Activated T-cell treated with anti-CD3 and anti-CD28 coated beads for 48 hours (primary cell): ENCODE data around the gene LRRTM4.

ENCODE experiments used
- DNase-seq: peaks from one replicate; pipeline ENCODE4 v3.0.0-alpha.2; 2020; ENCODE audit warnings: low read depth

LRRTM4 gene

GRCh38 chr2:77470096-77470495 lies 52.1 kb downstream of the LRRTM4 start:
- no peak for DNase-seq

GRCh38 chr2:77469106-77469505 lies 53.1 kb downstream of the LRRTM4 start:
- no peak for DNase-seq

GRCh38 chr2:77459840-77460239 lies 62.3 kb downstream of the LRRTM4 start:
- no peak for DNase-seq

- no peak for DNase-seq
Measured at GRCh38 chr2:77458216-77458615, 64.0 kb downstream of the LRRTM4 start.

GRCh38 chr2:77457665-77458064 lies 64.5 kb downstream of the LRRTM4 start:
- no peak for DNase-seq

- DNase-seq, result no peak
Measured at GRCh38 chr2:77443076-77443475, 79.1 kb downstream of the LRRTM4 start.

GRCh38 chr2:77434880-77435279 lies 87.3 kb downstream of the LRRTM4 start:
- no peak for DNase-seq

GRCh38 chr2:77428946-77429345 lies 93.2 kb downstream of the LRRTM4 start:
- no peak for DNase-seq

GRCh38 chr2:77421971-77422370 lies 100.2 kb downstream of the LRRTM4 start:
- DNase-seq, result no peak

GRCh38 chr2:77418537-77418936 lies 103.6 kb downstream of the LRRTM4 start:
- no peak for DNase-seq

GRCh38 chr2:77404189-77404588 lies 118.0 kb downstream of the LRRTM4 start:
- DNase-seq, result no peak

GRCh38 chr2:77398970-77399600 lies 123.1 kb downstream of the LRRTM4 start:
- DNase-seq, result no peak

GRCh38 chr2:77397763-77398162 lies 124.4 kb downstream of the LRRTM4 start:
- no peak for DNase-seq

- DNase-seq, result no peak
Measured at GRCh38 chr2:77395011-77395410, 127.2 kb downstream of the LRRTM4 start.

- DNase-seq, result no peak
Measured at GRCh38 chr2:77391119-77391518, 131.1 kb downstream of the LRRTM4 start.

GRCh38 chr2:77387324-77387723 lies 134.9 kb downstream of the LRRTM4 start:
- DNase-seq, result no peak

- no peak for DNase-seq
Measured at GRCh38 chr2:77372636-77373035, 149.5 kb downstream of the LRRTM4 start.

- no peak for DNase-seq
Measured at GRCh38 chr2:77370511-77370910, 151.7 kb downstream of the LRRTM4 start.

- no peak for DNase-seq
Measured at GRCh38 chr2:77363277-77363676, 158.9 kb downstream of the LRRTM4 start.

GRCh38 chr2:77348821-77349220 lies 173.4 kb downstream of the LRRTM4 start:
- DNase-seq, result no peak

GRCh38 chr2:77336013-77336412 lies 186.2 kb downstream of the LRRTM4 start:
- DNase-seq, result no peak

GRCh38 chr2:77328134-77328931 lies 193.8 kb downstream of the LRRTM4 start:
- no peak for DNase-seq

GRCh38 chr2:77325395-77325794 lies 196.8 kb downstream of the LRRTM4 start:
- no peak for DNase-seq

- no peak for DNase-seq
Measured at GRCh38 chr2:77322431-77322830, 199.7 kb downstream of the LRRTM4 start.
